Effector memory CD4-positive, alpha-beta T cell (primary cell): ENCODE results near the gene KATNB1.
"Not testable (repeated sequence)": the region's sequence is repeated elsewhere in the genome, so short reads cannot be mapped to it uniquely, and the experiment has no call there.

Source experiments
- DNase-seq, 3 donors: peaks; one replicate each; pipeline ENCODE4 v3.0.0-alpha.2; 2020
- H3K27ac ChIP-seq: 2 replicates; pipeline ENCODE4 v1.7.0; 2013; ENCODE audit warnings: mild to moderate bottlenecking, low read length, moderate library complexity; ENCODE audit not compliant: insufficient read depth, poor library complexity, severe bottlenecking
- H3K27me3 ChIP-seq: replicated peaks from 2 replicates; pipeline ENCODE4 v1.7.0; 2013; ENCODE audit warnings: mild to moderate bottlenecking, low read length; ENCODE audit not compliant: insufficient read depth, control insufficient read depth, poor library complexity, severe bottlenecking
- H3K36me3 ChIP-seq: 2 replicates; pipeline ENCODE4 v1.7.0; 2013; ENCODE audit warnings: mild to moderate bottlenecking, low read length, moderate library complexity; ENCODE audit not compliant: control insufficient read depth, insufficient read depth
- H3K4me1 ChIP-seq: 2 replicates; pipeline ENCODE4 v1.7.0; 2013; ENCODE audit warnings: low read length, mild to moderate bottlenecking; ENCODE audit not compliant: control insufficient read depth, insufficient read depth, poor library complexity, severe bottlenecking
- H3K4me3 ChIP-seq: 2 replicates; pipeline ENCODE4 v1.7.0; 2013; ENCODE audit warnings: low read length, low read depth, mild to moderate bottlenecking; ENCODE audit not compliant: insufficient read depth, poor library complexity, severe bottlenecking
- H3K9me3 ChIP-seq: 2 replicates; pipeline ENCODE4 v1.7.0; 2013; ENCODE audit warnings: mild to moderate bottlenecking, low read length, moderate library complexity; ENCODE audit not compliant: control insufficient read depth

Gene KATNB1

DNA sequence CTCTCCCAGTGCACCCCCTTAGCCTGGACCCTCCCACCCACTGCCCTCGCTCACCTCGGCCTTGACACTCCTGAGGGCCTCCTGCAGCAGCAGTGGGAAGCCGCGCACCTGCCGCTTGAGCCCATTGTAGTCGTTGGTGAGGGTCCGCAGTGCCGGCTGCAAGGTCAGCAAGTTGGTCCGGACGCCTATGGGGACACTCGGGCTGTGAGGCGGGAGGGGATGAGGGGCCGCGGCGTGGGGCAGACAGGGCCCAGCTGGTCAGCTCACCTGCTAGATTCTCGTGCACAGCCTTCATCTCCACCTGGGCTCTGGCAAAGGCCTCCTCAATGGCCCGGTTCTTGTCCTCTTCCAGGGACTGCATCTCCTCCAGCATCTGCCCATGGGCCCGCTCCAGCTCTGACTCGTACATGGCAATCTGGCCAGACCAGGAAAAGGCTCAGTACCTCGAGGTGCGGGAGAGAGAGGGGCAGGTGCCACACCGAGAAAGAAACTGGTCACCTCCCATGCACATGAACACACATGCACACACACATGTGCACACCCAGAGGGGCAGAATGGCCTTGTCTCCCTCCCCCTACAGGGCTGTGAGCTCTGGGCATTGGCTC lies 34.1 kb downstream of the KATNB1 start:
- no peak overlapping the region for H3K27ac ChIP-seq
- no peaks in the 10 kb centered on the region for H3K36me3 ChIP-seq
- no peaks in the 10 kb centered on the region for H3K4me1 ChIP-seq
- no peak for DNase-seq
- no peaks in the 10 kb centered on the region for H3K9me3 ChIP-seq
- H3K4me3 ChIP-seq = no peak overlapping the region
- no peaks in the 10 kb centered on the region for H3K27me3 ChIP-seq

GRCh38 chr16:57770361-57770760 lies 34.8 kb downstream of the KATNB1 start:
- no peaks in the 10 kb centered on the region for H3K9me3 ChIP-seq
- H3K27me3 ChIP-seq = no peaks in the 10 kb centered on the region
- H3K4me1 ChIP-seq = no peaks in the 10 kb centered on the region
- H3K36me3 ChIP-seq = no peaks in the 10 kb centered on the region
- no peak overlapping the region for H3K4me3 ChIP-seq
- DNase-seq = no peak
- H3K27ac ChIP-seq = no peak overlapping the region

GRCh38 chr16:57771141-57771785 lies 35.7 kb downstream of the KATNB1 start:
- Histone ChIP-seq H3K9me3 (no peaks in the 10 kb centered on the region), H3K27me3 (no peaks in the 10 kb centered on the region), H3K4me3 (no peak overlapping the region), H3K27ac (no peak overlapping the region), H3K4me1 (no peaks in the 10 kb centered on the region), H3K36me3 (no peaks in the 10 kb centered on the region)
- no peak for DNase-seq

DNA sequence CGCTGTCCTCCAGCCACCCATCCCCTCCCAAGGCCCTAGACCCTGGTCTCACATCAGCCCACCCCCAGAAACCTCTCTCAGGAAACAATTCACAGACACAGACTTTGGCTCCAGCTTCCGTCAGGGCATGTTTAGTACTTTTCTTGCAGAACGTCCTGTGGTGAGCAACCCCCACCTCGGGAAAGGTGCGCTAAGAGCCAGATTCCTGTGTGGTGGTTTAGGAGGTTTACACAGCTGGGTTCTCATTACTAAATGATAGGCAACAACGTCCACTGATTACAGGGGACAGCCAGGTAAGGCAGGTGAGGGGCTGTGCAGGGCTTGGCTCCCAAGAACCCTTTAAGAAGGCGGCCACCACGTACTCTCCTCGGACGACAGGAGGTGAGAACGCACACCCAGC lies 37.4 kb downstream of the KATNB1 start:
- Histone ChIP-seq H3K27ac (no peak overlapping the region), H3K36me3 (no peaks in the 10 kb centered on the region)
- no peak for DNase-seq

DNA sequence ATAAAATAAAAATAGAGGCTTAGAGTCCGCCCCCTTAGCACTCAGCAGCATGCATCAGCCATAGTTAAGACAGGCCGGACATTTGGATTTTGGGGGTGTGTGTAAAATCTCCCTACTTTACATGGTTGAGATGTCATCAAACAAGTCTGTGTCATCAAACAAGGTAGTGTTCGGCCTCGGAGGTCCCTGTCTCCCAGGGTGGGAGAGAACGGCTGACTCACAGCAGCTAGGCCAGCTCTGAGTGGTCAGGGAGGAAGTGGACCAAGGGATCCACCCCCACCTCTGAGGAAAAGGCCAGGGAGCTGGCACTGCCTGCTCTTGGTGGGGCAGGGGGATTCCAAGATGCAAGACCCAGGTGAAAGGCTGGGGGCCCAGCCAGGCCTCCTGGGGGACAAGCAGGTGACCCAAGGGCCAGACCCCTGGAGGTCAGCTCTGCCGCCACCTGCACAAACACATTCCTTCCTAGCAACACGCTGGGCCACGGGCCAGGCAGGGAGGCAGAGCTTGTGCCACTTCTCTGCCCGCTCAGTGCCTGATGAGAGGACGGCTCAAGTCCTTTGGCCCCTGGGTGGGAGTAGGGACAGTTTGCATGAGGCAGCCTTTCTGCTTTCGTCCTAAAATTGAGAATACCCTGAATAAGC lies 38.2 kb downstream of the KATNB1 start:
- H3K4me3 ChIP-seq = no peak overlapping the region
- no peaks in the 10 kb centered on the region for H3K4me1 ChIP-seq
- no peak for DNase-seq
- H3K27ac ChIP-seq = no peak overlapping the region
- H3K27me3 ChIP-seq = no peaks in the 10 kb centered on the region
- H3K9me3 ChIP-seq = no peaks in the 10 kb centered on the region
- H3K36me3 ChIP-seq = no peaks in the 10 kb centered on the region

More for the DNA sequence above, 37.4 kb downstream of the KATNB1 start:
- Histone ChIP-seq H3K4me1 (no peaks in the 10 kb centered on the region), H3K9me3 (no peaks in the 10 kb centered on the region), H3K27me3 (no peaks in the 10 kb centered on the region), H3K4me3 (no peak overlapping the region)

GRCh38 chr16:57774705-57775285 lies 39.2 kb downstream of the KATNB1 start:
- Histone ChIP-seq H3K9me3 (no peaks in the 10 kb centered on the region), H3K27ac (no peak overlapping the region), H3K4me3 (no peak overlapping the region), H3K4me1 (no peaks in the 10 kb centered on the region), H3K27me3 (no peaks in the 10 kb centered on the region), H3K36me3 (no peaks in the 10 kb centered on the region)
- DNase-seq = no peak

DNA sequence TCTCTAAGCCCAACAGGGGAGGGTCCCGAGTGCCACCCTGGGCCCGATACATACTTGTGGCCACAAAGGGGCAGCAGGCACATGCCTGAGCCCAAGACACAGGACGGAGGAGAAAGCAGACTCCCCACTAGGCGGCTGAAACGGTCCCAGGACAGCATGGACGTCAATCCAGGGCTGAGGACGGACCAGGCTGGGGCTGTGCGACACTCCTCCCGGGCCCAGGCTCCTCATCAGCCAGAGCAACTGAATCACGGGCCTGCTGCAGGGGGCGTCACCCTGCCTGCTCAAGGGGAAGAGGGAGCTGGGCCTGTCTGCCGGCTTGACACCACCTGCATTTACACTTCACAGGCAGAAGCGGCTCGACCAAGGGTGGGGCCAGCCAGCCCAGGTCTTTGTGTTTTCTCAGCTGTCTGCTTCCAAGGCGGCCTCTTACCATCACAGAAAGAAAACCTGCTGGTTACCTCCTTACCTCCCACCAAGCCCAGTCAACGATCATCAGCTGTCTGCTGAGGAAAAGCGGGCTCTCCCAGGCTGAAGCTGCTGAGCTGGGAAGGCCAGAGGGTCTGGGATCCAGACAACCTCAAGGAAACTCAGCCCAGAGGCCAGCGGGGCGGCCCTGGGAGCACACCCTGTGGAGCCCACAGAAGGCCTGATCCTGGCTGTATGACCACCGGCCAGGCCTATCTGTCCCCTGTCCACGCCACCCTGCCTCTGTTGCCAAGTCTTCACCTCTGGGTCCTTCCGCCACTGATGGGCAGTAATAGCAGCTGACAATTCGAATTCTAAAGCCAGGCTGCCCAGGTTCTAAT lies 40.3 kb downstream of the KATNB1 start:
- Histone ChIP-seq H3K27me3 (no peaks in the 10 kb centered on the region), H3K9me3 (no peaks in the 10 kb centered on the region), H3K36me3 (no peaks in the 10 kb centered on the region), H3K4me1 (no peaks in the 10 kb centered on the region), H3K27ac (no peak overlapping the region), H3K4me3 (no peak overlapping the region)
- DNase-seq = no peak

DNA sequence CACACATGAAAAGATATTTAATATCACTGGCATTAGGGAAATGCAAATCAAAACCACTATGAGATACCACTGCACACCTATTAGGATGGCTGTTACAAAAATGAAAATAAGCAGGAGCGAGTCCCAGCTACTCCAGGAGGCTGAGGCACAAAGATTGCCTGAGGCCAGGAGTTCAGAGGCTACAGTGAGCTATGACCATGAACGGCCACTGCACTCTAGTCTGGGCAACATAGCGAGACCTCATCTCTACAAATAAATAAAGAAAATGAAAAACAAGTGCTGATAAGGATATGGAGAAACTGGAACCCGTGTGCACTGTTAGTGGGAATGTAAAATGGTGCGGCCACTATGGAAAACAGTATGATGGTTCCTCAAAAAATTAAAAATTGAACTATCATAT lies 43.1 kb downstream of the KATNB1 start:
- Histone ChIP-seq H3K4me1 (no peaks in the 10 kb centered on the region), H3K27ac (no peak overlapping the region), H3K4me3 (no peak overlapping the region), H3K9me3 (no peaks in the 10 kb centered on the region), H3K36me3 (no peaks in the 10 kb centered on the region), H3K27me3 (no peaks in the 10 kb centered on the region)
- DNase-seq = no peak

DNA sequence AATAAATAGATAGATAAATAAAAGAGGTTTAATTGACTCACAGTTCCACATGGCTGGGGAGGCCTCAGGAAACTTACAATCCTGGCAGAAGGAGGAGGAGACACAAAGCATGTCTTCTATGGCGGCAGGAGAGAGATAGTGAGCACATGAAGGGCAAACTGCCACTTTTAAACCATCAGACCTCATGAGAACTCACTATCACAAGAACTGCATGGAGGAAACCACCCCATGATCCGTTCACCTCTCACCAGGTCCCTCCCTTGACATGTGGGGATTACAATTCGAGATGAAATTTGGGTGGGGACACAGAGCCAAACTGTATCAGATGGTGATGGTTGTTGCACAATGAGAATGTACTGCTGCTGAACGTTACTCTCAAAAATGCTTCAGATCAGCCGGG lies 44.3 kb downstream of the KATNB1 start:
- not testable (repeated sequence) for H3K27ac ChIP-seq, H3K4me1 ChIP-seq, H3K27me3 ChIP-seq, DNase-seq, H3K9me3 ChIP-seq, H3K4me3 ChIP-seq, H3K36me3 ChIP-seq
